Uterine smooth muscle cell (primary cell): ENCODE data around the gene RNF126. TPM values are rescaled to one million over a fixed set of nuclear protein-coding genes. Genes with fewer than 3 reads are reported as not detected.

ENCODE experiments used
- total RNA-seq: library from RNA; depleted of rRNA; stranded (reverse); fragments of >200 nt; gene quantifications from 2 replicates; pipeline ENCODE4 v1.2.3, GENCODE V29; 2014

Gene RNF126
- total RNA-seq: 12.7 and 26.1 TPM in 2 replicates

GRCh38 chr19:662962-663681 lies at the start of gene RNF126:
Gene RNF126, minus strand, starts transcription at chr19:663214. Its CDS starts 93 bp downstream, at chr19:663121.

GRCh38 chr19:708154-709143 lies 45.4 kb upstream of the RNF126 start, which contains the start of gene PALM:
Gene PALM, plus strand, starts transcription at chr19:708935. Its CDS starts 212 bp downstream, at chr19:709147.

GRCh38 chr19:695352-695949 lies 32.4 kb upstream of the RNF126 start, which contains the start of gene PRSS57:
Gene PRSS57, minus strand, starts transcription at chr19:695452. Its CDS starts 22 bp downstream, at chr19:695430.

GRCh38 chr19:676339-677105 lies 13.5 kb upstream of the RNF126 start, which contains the start of gene FSTL3:
Gene FSTL3, plus strand, starts transcription at chr19:676392. Its CDS starts 32 bp downstream, at chr19:676424.

GRCh38 chr19:639253-640160 lies 23.5 kb downstream of the RNF126 start, which contains the start of gene FGF22:
Gene FGF22, plus strand, starts transcription at chr19:639879. Its CDS starts 47 bp downstream, at chr19:639926.

GRCh38 chr19:633068-633785 lies 29.8 kb downstream of the RNF126 start, which contains the start of gene POLRMT:
Gene POLRMT, minus strand, starts transcription at chr19:633537. Its CDS starts 25 bp downstream, at chr19:633512.

Other genes starting within 250 kb of the RNF126 start
- 0.77 and 2.7 TPM in 2 replicates for gene SHC2, start 202.2 kb downstream of the RNF126 start, total RNA-seq
- 0.11 TPM in 1 of 2 replicates, not detected in the other for gene MADCAM1, start 166.7 kb downstream of the RNF126 start, total RNA-seq
- gene TPGS1, start 155.7 kb downstream of the RNF126 start, total RNA-seq: 45.9 and 50.1 TPM in 2 replicates
- gene CDC34, start 131.5 kb downstream of the RNF126 start, total RNA-seq: 50.6 and 72.7 TPM in 2 replicates
- 0.12 TPM in 1 of 2 replicates, not detected in the other for gene GZMM, start 119.2 kb downstream of the RNF126 start, total RNA-seq
- gene BSG, start 90.6 kb downstream of the RNF126 start, total RNA-seq: 241 and 309 TPM in 2 replicates
- gene HCN2, start 73.3 kb downstream of the RNF126 start, total RNA-seq: 0.22 and 0.25 TPM in 2 replicates
- gene POLRMT, start 29.7 kb downstream of the RNF126 start, total RNA-seq: 27.9 and 33.6 TPM in 2 replicates
- gene FGF22, start 23.3 kb downstream of the RNF126 start, total RNA-seq: 0.11 TPM in 1 of 2 replicates, not detected in the other
- gene FSTL3, start 13.2 kb upstream of the RNF126 start, total RNA-seq: 19.7 and 88.4 TPM in 2 replicates
- not detected in 2 replicates for gene PRSS57, start 32.2 kb upstream of the RNF126 start, total RNA-seq
- 2.1 and 3.5 TPM in 2 replicates for gene PALM, start 45.7 kb upstream of the RNF126 start, total RNA-seq
- 0.12 TPM in 1 of 2 replicates, not detected in the other for gene MISP, start 87.9 kb upstream of the RNF126 start, total RNA-seq
- gene PTBP1, start 134.2 kb upstream of the RNF126 start, total RNA-seq: 77.0 and 125 TPM in 2 replicates
- 0.12 TPM in 1 of 2 replicates, not detected in the other for gene PLPPR3, start 158.7 kb upstream of the RNF126 start, total RNA-seq
- gene AZU1, start 164.6 kb upstream of the RNF126 start, total RNA-seq: not detected in 2 replicates
- not detected in 2 replicates for gene PRTN3, start 177.8 kb upstream of the RNF126 start, total RNA-seq
- not detected in 2 replicates for gene ELANE, start 189.1 kb upstream of the RNF126 start, total RNA-seq
- 1.00 and 7.1 TPM in 2 replicates for gene CFD, start 196.4 kb upstream of the RNF126 start, total RNA-seq
- 39.4 and 43.2 TPM in 2 replicates for gene MED16, start 230.0 kb upstream of the RNF126 start, total RNA-seq
- not detected in 2 replicates for gene RNU6-9, start 230.3 kb upstream of the RNF126 start, total RNA-seq